ENCODE measurements around the gene DLG2. TPM values are rescaled to one million over a fixed set of nuclear protein-coding genes. Genes with fewer than 3 reads are reported as not detected.
"Not testable (repeated sequence)": the region's sequence is repeated elsewhere in the genome, so short reads cannot be mapped to it uniquely, and the experiment has no call there.

The DLG2 gene
- total RNA-seq, 3 donors from 2014 or later: 4.3 to 12.3 (median 6.9) TPM

GRCh38 chr11:83427501-83427900 is 2199.6 kb downstream of the DLG2 start:
- H3K9me3 ChIP-seq: peaks cover 4% of the 10 kb centered on the region in 2 donors
- H3K27me3 ChIP-seq: no peaks in the 10 kb centered on the region
- DNase-seq (ENCODE audit: low spot score in 2 of 2): no peak
- H3K36me3 ChIP-seq: no peaks in the 10 kb centered on the region
- no peak for TF ChIP-seq POLR2AphosphoS5 (IDR thresholded peaks at IDR 0.05)
- TF ChIP-seq CTCF (IDR thresholded peaks at IDR 0.05): no peak
- intact Hi-C loops (cut with DNase I; ENCODE audit: low total_unique reads): no loop called here
- no peak overlapping the region for H3K4me3 ChIP-seq
- no peaks in the 10 kb centered on the region for H3K4me1 ChIP-seq
- H3K27ac ChIP-seq: peak overlapping the region in 1 of 2 donors; percentile 15

GRCh38 chr11:83425137-83425466 is 2202.0 kb downstream of the DLG2 start:
- no peak for DNase-seq (ENCODE audit: low spot score in 2 of 2)
- H3K9me3 ChIP-seq: peaks cover 4 to 6% of the 10 kb centered on the region in 2 donors
- no peaks in the 10 kb centered on the region for H3K4me1 ChIP-seq
- H3K36me3 ChIP-seq: no peaks in the 10 kb centered on the region
- H3K27me3 ChIP-seq: no peaks in the 10 kb centered on the region
- intact Hi-C loops (cut with DNase I; ENCODE audit: low total_unique reads): no loop called here
- no peak overlapping the region for H3K27ac ChIP-seq
- H3K4me3 ChIP-seq: no peak overlapping the region
- TF ChIP-seq POLR2A (IDR thresholded peaks at IDR 0.05): no peak
- no peak for TF ChIP-seq POLR2AphosphoS5 (IDR thresholded peaks at IDR 0.05)
- TF ChIP-seq CTCF (IDR thresholded peaks at IDR 0.05): no peak

- no peak overlapping the region for H3K4me3 ChIP-seq
- H3K27ac ChIP-seq: no peak overlapping the region
- intact Hi-C loops (cut with DNase I; ENCODE audit: low total_unique reads): no loop called here
- H3K9me3 ChIP-seq: peaks cover 4 to 6% of the 10 kb centered on the region in 2 donors
- no peaks in the 10 kb centered on the region for H3K36me3 ChIP-seq
- no peaks in the 10 kb centered on the region for H3K27me3 ChIP-seq
- TF ChIP-seq POLR2A (IDR thresholded peaks at IDR 0.05) (no peak), POLR2AphosphoS5 (IDR thresholded peaks at IDR 0.05) (no peak)
- no peaks in the 10 kb centered on the region for H3K4me1 ChIP-seq
- no peak for DNase-seq (ENCODE audit: low spot score in 2 of 2)
Measured at GRCh38 chr11:83424376-83425136, 2202.6 kb downstream of the DLG2 start.

- intact Hi-C loops (cut with DNase I; ENCODE audit: low total_unique reads); H3K4me3 ChIP-seq; DNase-seq (ENCODE audit: low spot score in 2 of 2); H3K9me3 ChIP-seq; H3K4me1 ChIP-seq; H3K27me3 ChIP-seq; H3K36me3 ChIP-seq; H3K27ac ChIP-seq: not testable (repeated sequence)
Measured at GRCh38 chr11:83422641-83423040, 2204.5 kb downstream of the DLG2 start.

- TF ChIP-seq POLR2AphosphoS5 (IDR thresholded peaks at IDR 0.05) (no peak), POLR2A (IDR thresholded peaks at IDR 0.05) (no peak), CTCF (IDR thresholded peaks at IDR 0.05) (no peak)
- Histone ChIP-seq H3K27me3 (no peaks in the 10 kb centered on the region), H3K4me3 (no peak overlapping the region), H3K9me3 (no peaks in the 10 kb centered on the region), H3K36me3 (no peaks in the 10 kb centered on the region), H3K27ac (peak overlapping the region in 1 of 2 donors; percentile 11), H3K4me1 (no peaks in the 10 kb centered on the region)
- peak in 1 of 2 donors; percentile 53 for DNase-seq (ENCODE audit: low spot score in 2 of 2)
- intact Hi-C loops (cut with DNase I; ENCODE audit: low total_unique reads): no loop called here
Measured at GRCh38 chr11:83410605-83411565, 2216.3 kb downstream of the DLG2 start.

GRCh38 chr11:83409891-83410290 is 2217.3 kb downstream of the DLG2 start:
- H3K4me1 ChIP-seq: no peaks in the 10 kb centered on the region
- no peaks in the 10 kb centered on the region for H3K9me3 ChIP-seq
- intact Hi-C loops (cut with DNase I; ENCODE audit: low total_unique reads): no loop called here
- H3K27me3 ChIP-seq: no peaks in the 10 kb centered on the region
- DNase-seq (ENCODE audit: low spot score in 2 of 2): no peak
- peak overlapping the region in 1 of 2 donors; percentile 11 for H3K27ac ChIP-seq
- H3K36me3 ChIP-seq: no peaks in the 10 kb centered on the region
- no peak for TF ChIP-seq POLR2A (IDR thresholded peaks at IDR 0.05)
- no peak for TF ChIP-seq CTCF (IDR thresholded peaks at IDR 0.05)
- TF ChIP-seq POLR2AphosphoS5 (IDR thresholded peaks at IDR 0.05): no peak
- H3K4me3 ChIP-seq: no peak overlapping the region
